ENCODE measurements around the gene SIGLEC7.
"Not testable (repeated sequence)": the region's sequence is repeated elsewhere in the genome, so short reads cannot be mapped to it uniquely, and the experiment has no call there.

The SIGLEC7 gene

DNA sequence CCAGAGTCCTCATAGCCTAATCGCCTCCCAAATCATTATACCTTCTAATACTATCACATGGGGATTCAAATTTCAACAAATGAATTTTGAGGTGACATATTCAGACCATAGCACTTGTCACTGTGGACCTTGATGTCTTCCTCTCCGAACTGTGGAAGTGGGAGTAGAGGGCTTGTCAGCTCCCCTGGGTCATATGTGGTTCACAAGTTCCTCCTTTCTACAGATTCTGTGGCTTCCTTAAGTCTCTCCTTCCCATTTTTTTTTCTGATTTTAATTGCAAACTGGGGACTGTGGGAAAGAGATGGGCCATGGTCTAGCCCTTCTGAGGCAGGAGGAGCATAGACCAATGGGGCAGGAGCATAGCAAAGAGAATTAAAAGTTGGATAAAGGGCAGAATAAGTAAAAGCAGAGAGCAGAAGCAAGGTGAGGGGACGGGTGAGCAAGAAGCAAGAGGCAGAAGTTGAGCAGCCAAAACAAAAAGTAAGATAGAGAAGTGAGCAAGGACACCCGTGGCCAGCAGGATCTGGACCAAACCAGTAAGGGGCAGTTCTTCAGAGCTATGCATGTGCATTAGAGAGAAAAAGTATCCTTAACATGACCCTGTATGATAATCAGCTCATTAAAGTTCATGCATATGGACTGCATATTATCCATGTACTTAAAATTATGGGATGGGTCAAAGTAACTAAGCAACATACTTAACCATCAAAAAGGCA is 2.6 kb upstream of the SIGLEC7 start:
- DNase-seq: no peak

- no peak for DNase-seq
These were observed 1.7 kb upstream of the SIGLEC7 start for GRCh38 chr19:51140441-51140840.

- DNase-seq: no peak
These were observed 920 bp upstream of the SIGLEC7 start for GRCh38 chr19:51141181-51141580.

GRCh38 chr19:51142809-51143475 is 841 bp downstream of the SIGLEC7 start:
- not testable (repeated sequence) for DNase-seq

DNA sequence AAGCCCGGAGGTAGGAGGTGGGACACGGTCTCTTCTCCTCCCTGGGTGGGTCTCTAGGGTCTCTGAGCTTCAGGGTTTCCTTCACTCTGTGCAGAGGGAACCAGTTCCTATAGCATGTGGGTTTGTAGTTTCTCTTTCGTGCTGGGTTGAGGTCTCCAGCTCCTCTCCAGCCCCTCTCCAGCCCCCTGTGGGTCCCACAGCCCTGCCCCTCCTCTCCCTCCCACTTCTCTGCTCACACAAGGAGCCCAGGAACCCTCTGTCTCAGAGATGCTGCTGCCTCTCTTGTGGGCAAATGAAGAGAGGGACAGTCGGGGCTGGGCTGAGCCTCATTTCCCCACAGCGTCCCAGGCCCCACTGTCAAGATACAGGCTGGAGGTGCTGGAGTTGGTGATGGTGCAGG is 1.4 kb downstream of the SIGLEC7 start:
- DNase-seq: no peak

DNA sequence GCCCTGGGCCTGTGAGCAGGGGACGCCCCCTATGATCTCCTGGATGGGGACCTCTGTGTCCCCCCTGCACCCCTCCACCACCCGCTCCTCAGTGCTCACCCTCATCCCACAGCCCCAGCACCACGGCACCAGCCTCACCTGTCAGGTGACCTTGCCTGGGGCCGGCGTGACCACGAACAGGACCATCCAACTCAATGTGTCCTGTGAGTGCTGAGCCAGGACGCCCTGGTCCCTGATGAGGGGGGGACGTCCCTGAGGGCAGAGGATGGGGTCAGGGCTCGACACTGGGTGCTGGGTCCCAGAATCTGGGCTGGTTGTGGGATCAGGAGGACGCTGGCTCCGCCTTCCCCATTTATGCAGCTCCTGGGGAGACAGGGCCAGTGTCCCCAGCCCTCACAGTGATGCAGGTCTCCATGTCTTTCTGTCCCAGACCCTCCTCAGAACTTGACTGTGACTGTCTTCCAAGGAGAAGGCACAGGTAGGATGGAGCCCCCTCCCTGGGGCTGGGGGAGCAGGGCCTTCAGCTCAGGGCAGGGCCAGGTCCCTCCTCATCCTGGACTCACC is 2.5 kb downstream of the SIGLEC7 start:
- no peak for DNase-seq

DNA sequence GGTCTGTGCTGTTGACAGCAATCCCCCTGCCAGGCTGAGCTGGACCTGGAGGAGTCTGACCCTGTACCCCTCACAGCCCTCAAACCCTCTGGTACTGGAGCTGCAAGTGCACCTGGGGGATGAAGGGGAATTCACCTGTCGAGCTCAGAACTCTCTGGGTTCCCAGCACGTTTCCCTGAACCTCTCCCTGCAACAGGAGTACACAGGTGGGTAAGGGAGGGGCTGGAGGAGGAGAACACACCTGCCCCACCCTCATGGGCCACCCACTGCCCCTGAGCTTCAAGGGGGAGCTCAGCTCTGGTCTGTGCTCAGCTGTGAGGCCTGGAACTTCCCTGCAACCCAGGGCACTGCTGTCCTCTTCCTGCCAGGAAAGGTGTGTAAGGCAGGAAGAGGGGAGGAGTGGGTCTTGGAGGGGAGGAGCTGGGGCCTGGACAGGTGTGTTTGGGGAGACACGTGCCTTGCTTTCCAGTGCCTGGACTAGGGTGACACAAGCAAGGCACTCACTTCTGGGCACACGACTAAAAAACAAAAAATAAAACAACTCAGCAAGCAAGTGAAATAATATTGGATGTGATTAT is 3.9 kb downstream of the SIGLEC7 start:
- DNase-seq: no peak

- no peak for DNase-seq
These were observed 4.7 kb downstream of the SIGLEC7 start for GRCh38 chr19:51146751-51147150.

- DNase-seq: no peak
These were observed 5.6 kb downstream of the SIGLEC7 start for GRCh38 chr19:51147663-51148062.

DNA sequence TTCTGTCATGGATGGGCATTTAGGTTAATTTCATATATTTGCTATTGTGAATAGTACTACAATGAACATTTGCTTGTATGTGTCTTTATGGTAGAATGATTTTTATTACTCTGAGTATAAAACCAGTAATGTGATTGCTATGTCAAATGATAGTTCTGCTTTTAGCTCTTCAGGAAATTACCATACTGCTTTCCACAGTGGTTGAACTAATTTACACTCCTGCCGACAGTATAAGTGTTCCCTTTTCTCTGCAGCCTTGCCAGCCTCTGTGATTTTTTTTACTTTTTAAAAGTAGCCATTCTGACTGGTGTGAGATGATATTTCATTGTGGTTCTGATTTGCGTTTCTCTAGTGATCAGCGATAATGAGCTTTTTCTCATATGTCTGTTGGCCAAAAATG is 6.5 kb downstream of the SIGLEC7 start:
- no peak for DNase-seq

GRCh38 chr19:51150627-51151026 is 8.5 kb downstream of the SIGLEC7 start:
- no peak for DNase-seq

- DNase-seq: no peak
These were observed 14.6 kb downstream of the SIGLEC7 start for GRCh38 chr19:51156710-51157109.

DNA sequence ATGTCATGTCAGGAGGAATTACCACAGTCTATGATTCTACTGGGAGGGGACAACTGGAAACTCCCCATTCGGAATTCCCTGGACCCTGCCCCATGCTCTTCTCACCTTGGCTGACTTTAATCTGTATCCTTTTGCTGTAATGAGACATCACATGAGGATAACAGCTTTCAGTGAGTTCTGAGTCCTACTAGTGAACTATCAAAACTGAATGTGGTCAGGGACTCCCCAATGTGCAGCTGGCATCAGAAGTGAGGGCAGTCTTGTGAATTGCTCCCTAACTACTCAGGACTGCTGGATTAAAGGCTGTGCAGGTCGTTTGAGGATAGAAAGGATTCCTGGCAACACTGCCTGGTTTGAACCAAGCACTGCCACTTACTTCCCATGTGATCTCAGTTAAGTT is 15.2 kb downstream of the SIGLEC7 start:
- no peak for DNase-seq

DNA sequence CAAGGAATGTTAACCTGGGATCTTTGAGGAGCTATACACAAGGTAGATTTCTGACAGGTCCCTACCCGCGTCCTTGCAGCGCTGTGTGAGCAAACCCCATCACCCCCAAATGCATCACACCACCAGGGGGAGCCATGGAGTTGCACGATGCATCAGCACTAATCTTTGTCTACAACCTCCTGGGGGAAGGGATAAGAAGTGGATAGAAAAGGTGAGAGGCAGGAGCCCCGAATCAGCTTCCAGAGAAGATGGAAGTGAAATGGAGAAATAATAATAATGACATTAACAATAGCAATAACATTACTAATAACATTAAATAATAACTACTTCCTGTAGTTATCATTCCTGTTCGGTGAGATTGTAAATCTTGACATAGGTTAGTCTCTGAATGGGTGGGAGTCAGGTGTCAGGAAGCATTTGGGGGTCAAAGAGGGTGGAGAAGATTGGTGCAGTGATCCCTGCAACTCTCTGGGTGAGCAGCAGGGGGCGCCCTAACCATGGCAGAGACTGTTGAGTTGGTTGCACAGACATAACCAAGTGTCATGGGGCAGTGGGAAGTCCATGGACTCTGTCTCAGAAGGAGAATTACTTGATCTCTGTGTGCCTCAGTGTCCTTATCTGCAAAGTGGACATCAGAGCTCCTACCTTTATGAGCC is 16.5 kb downstream of the SIGLEC7 start:
- peak; percentile 67 for DNase-seq

DNA sequence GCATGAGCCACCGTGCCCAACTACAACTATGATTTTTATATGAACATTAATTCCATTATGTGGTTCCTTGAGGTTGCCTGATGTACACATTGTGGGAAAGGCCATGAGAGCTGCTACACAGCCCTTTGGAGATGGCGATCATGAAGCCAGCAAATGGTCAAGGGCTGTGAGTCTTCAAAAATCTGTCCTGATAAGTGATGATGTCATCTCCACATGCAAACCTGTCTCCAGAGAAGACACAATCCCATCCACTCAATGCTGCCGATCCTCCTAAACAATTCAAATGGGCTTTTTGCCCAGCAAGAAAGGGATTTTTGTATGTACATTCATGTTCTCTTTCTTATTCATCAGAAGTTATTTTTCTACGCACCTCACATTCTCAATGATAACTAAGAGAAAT is 17.6 kb downstream of the SIGLEC7 start:
- DNase-seq: no peak

- DNase-seq: no peak
These were observed 19.2 kb downstream of the SIGLEC7 start for GRCh38 chr19:51161266-51161665.

DNA sequence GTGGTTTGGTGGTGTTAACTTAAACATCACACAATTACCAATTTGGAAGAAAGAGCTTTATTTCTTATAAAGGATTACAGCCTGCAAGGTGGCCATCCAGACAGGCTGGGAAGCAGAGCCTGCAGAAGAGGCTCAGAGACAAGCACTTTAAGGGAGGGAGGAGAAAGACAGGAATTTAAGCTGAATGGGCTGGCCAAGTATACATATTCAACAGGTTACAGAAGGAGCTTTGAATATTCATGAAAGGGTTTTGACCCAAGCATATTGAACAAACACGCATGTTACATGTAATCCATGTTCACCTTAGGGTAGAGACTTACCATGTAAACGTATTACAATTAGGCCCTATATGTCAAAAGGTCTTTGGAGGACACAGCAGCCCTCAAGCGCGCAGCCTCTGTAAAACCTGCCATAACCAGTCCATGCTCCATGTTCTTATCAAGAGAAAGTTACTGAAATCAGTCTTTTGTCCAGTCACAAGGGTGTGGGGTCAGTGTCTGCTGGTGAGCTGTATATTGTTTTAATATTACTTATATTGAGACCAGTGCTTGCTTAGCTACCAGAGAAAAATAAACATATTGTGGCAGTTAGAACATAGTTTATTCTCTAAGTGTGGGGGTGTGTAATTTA is 19.9 kb downstream of the SIGLEC7 start:
- DNase-seq: no peak

GRCh38 chr19:51163257-51163656 is 21.2 kb downstream of the SIGLEC7 start:
- no peak for DNase-seq

DNA sequence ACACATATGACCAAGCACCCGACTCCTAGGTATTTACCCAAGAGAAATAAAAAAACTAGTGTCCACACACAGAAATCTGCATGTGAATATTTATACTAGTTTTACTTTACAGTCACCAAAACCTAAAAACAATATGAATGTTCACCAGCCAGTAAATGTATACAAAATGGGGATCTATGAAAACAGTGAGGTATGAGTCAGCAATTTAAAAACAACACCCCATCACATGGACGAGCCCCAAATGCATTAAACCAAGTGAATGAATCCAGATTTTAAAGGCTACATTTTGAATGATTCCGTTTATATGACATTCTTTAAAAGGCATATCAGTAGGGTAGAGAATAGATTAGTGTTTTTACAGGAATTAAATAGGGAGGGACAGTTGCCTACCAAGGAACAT is 22.1 kb downstream of the SIGLEC7 start:
- DNase-seq: no peak

- no peak for DNase-seq
These were observed 24.9 kb downstream of the SIGLEC7 start for GRCh38 chr19:51166846-51167490.

GRCh38 chr19:51168564-51169282 is 26.6 kb downstream of the SIGLEC7 start:
- DNase-seq: no peak

All from T-helper 9 cell (primary cell).